Trophoblast cell (in vitro differentiated cells and primary cell): ENCODE measurements around the gene RBM28.
A peak's percentile ranks its signal among the peaks of the same experiment; 100 is the strongest.

Experiments used
- DNase-seq, 2 donors: peaks; one replicate each; pipeline ENCODE4 v3.0.0-alpha.2; 2016
- H2AFZ ChIP-seq: 2 replicates; pipeline ENCODE4 v1.6.1; 2013; ENCODE audit warnings: low read length, moderate library complexity, mild to moderate bottlenecking; ENCODE audit not compliant: insufficient read depth, poor library complexity
- H2AK5ac ChIP-seq: 2 replicates; pipeline ENCODE4 v1.6.1; 2013; ENCODE audit warnings: mild to moderate bottlenecking, low read length
- H2BK120ac ChIP-seq: 2 replicates; pipeline ENCODE4 v1.6.1; 2013; ENCODE audit warnings: low read length, mild to moderate bottlenecking, moderate library complexity; ENCODE audit not compliant: insufficient read depth, poor library complexity
- H2BK12ac ChIP-seq: 2 replicates; pipeline ENCODE4 v1.6.1; 2013; ENCODE audit warnings: mild to moderate bottlenecking, low read length, moderate library complexity
- H2BK5ac ChIP-seq: 2 replicates; pipeline ENCODE4 v1.6.1; 2013; ENCODE audit warnings: low read length, low read depth, moderate library complexity, mild to moderate bottlenecking; ENCODE audit not compliant: poor library complexity
- H3K14ac ChIP-seq: 2 replicates; pipeline ENCODE4 v1.6.1; 2013; ENCODE audit warnings: mild to moderate bottlenecking, low read length
- H3K18ac ChIP-seq: 2 replicates; pipeline ENCODE4 v1.6.1; 2013; ENCODE audit warnings: mild to moderate bottlenecking, low read length
- H3K23ac ChIP-seq: 2 replicates; pipeline ENCODE4 v1.6.1; 2013; ENCODE audit warnings: low read length
- H3K27ac ChIP-seq: 2 replicates; pipeline ENCODE4 v1.5.1; 2013; ENCODE audit warnings: low read depth, mild to moderate bottlenecking, inconsistent platforms, low read length, moderate library complexity
- H3K27me3 ChIP-seq: 2 replicates; pipeline ENCODE4 v1.6.1; 2013; ENCODE audit warnings: inconsistent platforms, mild to moderate bottlenecking, low read length, moderate library complexity; ENCODE audit not compliant: insufficient read depth
- H3K36me3 ChIP-seq, 2 experiments: 1 replicate in 1 of 2; 2 replicates in 1 of 2; pipeline ENCODE4 v1.6.1; 2013; ENCODE audit warnings: low read length in 2 of 2, mild to moderate bottlenecking in 2 of 2, moderate library complexity in 1 of 2; ENCODE audit not compliant: insufficient read depth in 2 of 2, control insufficient read depth in 1 of 2
- H3K4ac ChIP-seq: 2 replicates; pipeline ENCODE4 v1.6.1; 2013; ENCODE audit warnings: low read depth, mild to moderate bottlenecking, low read length, moderate library complexity
- H3K4me1 ChIP-seq, 2 experiments: 1 replicate in 1 of 2; 2 replicates in 1 of 2; pipeline ENCODE4 v1.6.1; 2013; ENCODE audit warnings: low read length in 2 of 2, mild to moderate bottlenecking in 2 of 2, moderate library complexity in 1 of 2; ENCODE audit not compliant: insufficient read depth in 2 of 2, control insufficient read depth in 1 of 2
- H3K4me2 ChIP-seq: 2 replicates; pipeline ENCODE4 v1.6.1; 2013; ENCODE audit warnings: inconsistent platforms, mild to moderate bottlenecking, low read length, moderate library complexity
- H3K4me3 ChIP-seq: 2 replicates; pipeline ENCODE4 v1.5.1; 2013; ENCODE audit warnings: mild to moderate bottlenecking, low read depth, low read length, inconsistent platforms
- H3K79me1 ChIP-seq: one replicate; pipeline ENCODE4 v1.6.1; 2013; ENCODE audit warnings: low read length
- H3K79me2 ChIP-seq: 2 replicates; pipeline ENCODE4 v1.6.1; 2013; ENCODE audit warnings: low read length, mild to moderate bottlenecking; ENCODE audit not compliant: control insufficient read depth, insufficient read depth, poor library complexity
- H3K9ac ChIP-seq: 2 replicates; pipeline ENCODE4 v1.6.1; 2013; ENCODE audit warnings: mild to moderate bottlenecking, low read length
- H3K9me3 ChIP-seq: 2 replicates; pipeline ENCODE4 v1.6.1; 2013; ENCODE audit warnings: low read depth, mild to moderate bottlenecking, control low read depth, inconsistent platforms, low read length; ENCODE audit not compliant: insufficient read depth
- H4K12ac ChIP-seq: 2 replicates; pipeline ENCODE4 v1.6.1; 2013; ENCODE audit warnings: low read depth, mild to moderate bottlenecking, low read length, moderate library complexity
- H4K8ac ChIP-seq: 2 replicates; pipeline ENCODE4 v1.6.1; 2013; ENCODE audit warnings: low read depth, mild to moderate bottlenecking, low read length, moderate library complexity
- H4K91ac ChIP-seq: one replicate; pipeline ENCODE4 v1.6.1; 2013; ENCODE audit warnings: low read depth, mild to moderate bottlenecking, low read length, moderate library complexity
- WGBS: extraction: QIAGEN DNeasy Blood & Tissue Kit; methylation state at CpG from one replicate; pipeline ENCODE4 v1.1.7; 2013; ENCODE audit warnings: missing lambda C conversion rate; ENCODE audit not compliant: insufficient read length, insufficient coverage; ENCODE audit errors: extremely low coverage; 5-methylcytosine and 5-hydroxymethylcytosine counted together

The RBM28 gene

GRCh38 chr7:128366300-128366699, 22.6 kb upstream of the RBM28 start:
- WGBS: no CpG with 5 or more reads among the region's 1 CpG
- no peak overlapping the region for H3K4me2 ChIP-seq
- H3K23ac ChIP-seq: no peak overlapping the region
- no peaks in the 10 kb centered on the region for H3K36me3 ChIP-seq
- H3K9me3 ChIP-seq: no peaks in the 10 kb centered on the region
- H3K79me2 ChIP-seq: peaks cover 3% of the 10 kb centered on the region
- H3K27ac ChIP-seq: no peak overlapping the region
- H2AFZ ChIP-seq: no peak overlapping the region
- no peaks in the 10 kb centered on the region for H3K27me3 ChIP-seq
- H3K4ac ChIP-seq: no peak overlapping the region
- H3K4me1 ChIP-seq: peaks cover 2 to 9% of the 10 kb centered on the region in 2 experiments
- no peak overlapping the region for H3K9ac ChIP-seq
- no peak overlapping the region for H4K8ac ChIP-seq
- no peak overlapping the region for H3K14ac ChIP-seq
- peak overlapping the region; percentile 71 for H2BK12ac ChIP-seq
- H2BK5ac ChIP-seq: no peak overlapping the region
- no peak for DNase-seq
- no peak overlapping the region for H2AK5ac ChIP-seq
- H2BK120ac ChIP-seq: no peak overlapping the region
- no peak overlapping the region for H3K4me3 ChIP-seq
- H3K79me1 ChIP-seq: peaks cover 11% of the 10 kb centered on the region
- H3K18ac ChIP-seq: no peak overlapping the region
- H4K12ac ChIP-seq: no peak overlapping the region
- no peak overlapping the region for H4K91ac ChIP-seq

DNA sequence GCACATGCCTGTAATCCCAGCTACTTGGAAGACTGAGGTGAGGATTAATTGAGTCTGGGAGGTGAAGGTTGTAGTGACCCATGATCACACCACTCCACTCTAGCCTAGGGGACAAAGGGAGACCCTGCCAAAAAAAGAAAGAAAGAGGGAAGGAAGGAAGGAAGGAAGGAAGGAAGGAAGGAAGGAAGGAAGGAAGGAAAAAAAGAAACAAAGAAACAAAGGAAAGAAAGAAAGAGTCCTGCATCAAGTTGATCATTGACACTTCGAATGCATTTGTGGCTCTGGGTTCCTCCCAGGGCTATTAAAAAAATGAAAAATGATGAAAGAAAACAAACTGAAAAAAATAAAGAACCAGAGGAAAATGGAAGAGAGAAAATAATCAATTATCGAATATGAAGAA, 21.7 kb upstream of the RBM28 start:
- H3K79me1 ChIP-seq: peaks cover 18% of the 10 kb centered on the region
- no peaks in the 10 kb centered on the region for H3K36me3 ChIP-seq
- H3K14ac ChIP-seq: no peak overlapping the region
- peaks cover 2 to 9% of the 10 kb centered on the region in 2 experiments for H3K4me1 ChIP-seq
- H4K91ac ChIP-seq: no peak overlapping the region
- no peak overlapping the region for H3K4me2 ChIP-seq
- no peak overlapping the region for H3K27ac ChIP-seq
- H2AK5ac ChIP-seq: no peak overlapping the region
- no peak overlapping the region for H3K23ac ChIP-seq
- H2BK5ac ChIP-seq: no peak overlapping the region
- WGBS: no CpG with 5 or more reads among the region's 2 CpGs
- H4K8ac ChIP-seq: no peak overlapping the region
- no peak for DNase-seq
- no peak overlapping the region for H2BK12ac ChIP-seq
- peaks cover 7% of the 10 kb centered on the region for H3K79me2 ChIP-seq
- H2AFZ ChIP-seq: no peak overlapping the region
- H3K27me3 ChIP-seq: no peaks in the 10 kb centered on the region
- no peak overlapping the region for H3K4me3 ChIP-seq
- no peak overlapping the region for H3K9ac ChIP-seq
- no peak overlapping the region for H2BK120ac ChIP-seq
- H3K9me3 ChIP-seq: no peaks in the 10 kb centered on the region
- H4K12ac ChIP-seq: no peak overlapping the region
- no peak overlapping the region for H3K18ac ChIP-seq
- no peak overlapping the region for H3K4ac ChIP-seq

DNA sequence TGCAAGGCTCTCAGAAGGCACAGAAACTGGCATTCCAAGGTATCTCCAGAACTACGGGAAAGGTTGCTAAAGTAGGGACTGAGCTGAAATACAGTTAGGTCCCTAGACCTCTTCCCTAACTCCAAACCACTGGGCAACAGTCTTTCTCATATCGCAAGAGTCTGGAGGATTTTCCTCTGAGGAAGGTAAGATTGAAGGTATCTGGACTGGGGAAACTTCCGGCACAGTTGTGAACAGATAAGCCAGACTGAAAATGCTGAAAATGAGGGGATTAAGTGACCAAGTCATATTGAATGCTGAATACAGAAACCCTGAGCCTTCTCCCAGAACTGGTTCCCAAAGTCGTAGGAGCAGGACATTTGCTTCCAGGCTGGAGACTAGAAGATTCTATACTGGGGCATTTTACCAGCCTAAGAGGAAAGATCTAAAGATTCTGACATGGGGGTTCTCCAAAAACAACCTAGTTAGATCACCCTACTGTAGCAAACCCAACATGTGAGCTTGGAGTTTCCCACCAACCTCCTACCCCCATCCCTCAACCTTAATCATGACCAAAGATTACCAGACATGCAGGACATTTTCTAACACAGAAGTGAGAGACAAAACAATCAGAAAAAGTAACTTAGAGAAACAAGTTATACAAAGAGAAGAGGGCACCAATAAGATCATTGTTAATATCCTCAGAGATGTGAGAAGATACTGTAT, 20.6 kb upstream of the RBM28 start:
- H3K23ac ChIP-seq: no peak overlapping the region
- no peak for DNase-seq
- H2AK5ac ChIP-seq: no peak overlapping the region
- H2BK5ac ChIP-seq: no peak overlapping the region
- peaks cover 29% of the 10 kb centered on the region for H3K79me1 ChIP-seq
- H4K8ac ChIP-seq: no peak overlapping the region
- H2BK120ac ChIP-seq: no peak overlapping the region
- H3K14ac ChIP-seq: no peak overlapping the region
- H3K18ac ChIP-seq: no peak overlapping the region
- H3K4me1 ChIP-seq: peaks cover 12 to 19% of the 10 kb centered on the region in 2 experiments
- H3K27me3 ChIP-seq: no peaks in the 10 kb centered on the region
- H4K91ac ChIP-seq: no peak overlapping the region
- no peak overlapping the region for H3K27ac ChIP-seq
- H3K36me3 ChIP-seq: peaks cover 0 to under 1% of the 10 kb centered on the region in 2 experiments
- no peak overlapping the region for H4K12ac ChIP-seq
- H3K4me3 ChIP-seq: no peak overlapping the region
- H2AFZ ChIP-seq: no peak overlapping the region
- no peak overlapping the region for H3K9ac ChIP-seq
- WGBS: no CpG with 5 or more reads among the region's 4 CpGs
- peaks cover 13% of the 10 kb centered on the region for H3K79me2 ChIP-seq
- H3K4ac ChIP-seq: no peak overlapping the region
- H3K4me2 ChIP-seq: no peak overlapping the region
- H3K9me3 ChIP-seq: no peaks in the 10 kb centered on the region
- peak overlapping the region; percentile 47 for H2BK12ac ChIP-seq

DNA sequence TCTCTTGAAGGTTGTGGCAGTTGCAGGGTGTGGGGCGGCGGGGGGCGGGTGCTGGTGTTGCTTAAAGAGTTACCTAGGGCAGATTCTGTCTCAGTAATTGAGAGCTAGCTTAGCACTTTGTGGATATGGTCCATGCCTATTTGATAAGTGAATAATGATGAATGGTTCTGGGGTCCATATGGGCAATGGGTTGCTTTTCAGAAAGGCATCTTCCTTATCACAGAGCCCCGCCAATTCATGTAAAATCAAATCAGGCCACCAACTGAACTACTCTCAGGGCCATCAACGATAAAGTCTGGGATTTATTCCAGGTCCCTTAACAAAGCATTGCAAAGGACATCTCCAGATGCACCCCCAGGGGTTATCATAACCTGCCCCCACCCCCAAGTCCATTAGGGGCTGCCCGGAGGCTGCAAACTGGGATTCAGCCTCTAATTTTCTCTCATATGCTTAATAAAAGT, 19.6 kb upstream of the RBM28 start:
- H3K4me3 ChIP-seq: no peak overlapping the region

More for the DNA sequence above, 19.6 kb upstream of the RBM28 start:
- Histone ChIP-seq H2AK5ac (no peak overlapping the region), H3K27me3 (no peaks in the 10 kb centered on the region), H3K79me1 (peaks cover 35% of the 10 kb centered on the region), H4K8ac (no peak overlapping the region), H3K9me3 (no peaks in the 10 kb centered on the region), H3K79me2 (peaks cover 16% of the 10 kb centered on the region), H3K36me3 (peaks cover 3 to 6% of the 10 kb centered on the region in 2 experiments), H4K12ac (no peak overlapping the region), H3K9ac (no peak overlapping the region), H2BK120ac (no peak overlapping the region), H2BK5ac (no peak overlapping the region), H4K91ac (no peak overlapping the region), H2BK12ac (no peak overlapping the region), H3K18ac (no peak overlapping the region), H3K27ac (no peak overlapping the region), H2AFZ (no peak overlapping the region), H3K4me1 (peaks cover 20 to 27% of the 10 kb centered on the region in 2 experiments), H3K23ac (no peak overlapping the region), H3K14ac (no peak overlapping the region), H3K4me2 (no peak overlapping the region), H3K4ac (no peak overlapping the region)
- WGBS: no CpG with 5 or more reads among the region's 6 CpGs
- no peak for DNase-seq
